CD4-positive, alpha-beta memory T cell (primary cell): Measurements from ENCODE around the gene FBL. TPM values are rescaled to one million over a fixed set of nuclear protein-coding genes. Genes with fewer than 3 reads are reported as not detected.

Experiments used
- CTCF ChIA-PET: fragments of 350-600 bp; sonication (Branson Sonifier 250); formaldehyde crosslinking; loops from one replicate; lab custom pipeline; 2021; ENCODE audit warnings: inconsistent platforms; ENCODE audit not compliant: partially characterized antibody; lab: Charles Lee
- POLR2A ChIA-PET: fragments of 350-600 bp; sonication (Branson Sonifier 250); formaldehyde crosslinking; loops from one replicate; lab custom pipeline; 2021; ENCODE audit not compliant: partially characterized antibody; lab: Charles Lee
- DNase-seq, 5 donors: peaks; one replicate each; pipeline versions ENCODE4 v3.0.0 to v3.0.0-alpha.2; 2020 to 2022; ENCODE audit warnings: mixed read lengths in 1 of 5
- H3K27ac ChIP-seq: one replicate; pipeline ENCODE4 v1.7.0; 2013; ENCODE audit warnings: low read depth, low read length
- H3K27me3 ChIP-seq: 2 replicates; pipeline ENCODE4 v1.7.0; 2013; ENCODE audit warnings: mild to moderate bottlenecking, low read length, moderate library complexity; ENCODE audit not compliant: insufficient read depth
- H3K36me3 ChIP-seq: 2 replicates; pipeline ENCODE4 v1.7.0; 2013; ENCODE audit warnings: mild to moderate bottlenecking, low read length, moderate library complexity; ENCODE audit not compliant: insufficient read depth
- H3K4me1 ChIP-seq: 2 replicates; pipeline ENCODE4 v1.7.0; 2013; ENCODE audit warnings: mild to moderate bottlenecking, low read length, moderate library complexity; ENCODE audit not compliant: insufficient read depth
- H3K4me3 ChIP-seq, 2 donors: one replicate each; pipeline ENCODE4 v1.7.0; 2013; ENCODE audit warnings: low read length in 2 of 2, mild to moderate bottlenecking in 1 of 2
- H3K9me3 ChIP-seq, 2 donors: one replicate each; pipeline ENCODE4 v1.7.0; 2013; ENCODE audit warnings: low read length in 2 of 2, control low read depth in 1 of 2; ENCODE audit not compliant: control insufficient read depth in 1 of 2
- H3K27ac Mint-ChIP-seq, 7 donors: one replicate each; pipeline ENCODE4 v1.8.0; 2020 to 2021; ENCODE audit warnings: mixed read lengths in 7 of 7, mild to moderate bottlenecking in 6 of 7, inconsistent platforms in 3 of 7, moderate library complexity in 3 of 7
- H3K27me3 Mint-ChIP-seq, 2 donors: one replicate each; pipeline ENCODE4 v1.8.0; 2020 to 2021; ENCODE audit warnings: mixed read lengths in 2 of 2
- H3K36me3 Mint-ChIP-seq, 2 donors: one replicate each; pipeline ENCODE4 v1.8.0; 2020 to 2021; ENCODE audit warnings: mixed read lengths in 2 of 2, inconsistent platforms in 1 of 2, mild to moderate bottlenecking in 1 of 2
- H3K4me1 Mint-ChIP-seq, 4 donors: one replicate each; pipeline ENCODE4 v1.8.0; 2020 to 2021; ENCODE audit warnings: mixed read lengths in 4 of 4, mild to moderate bottlenecking in 1 of 4
- H3K4me3 Mint-ChIP-seq, 8 donors: one replicate each; pipeline ENCODE4 v1.8.0; 2020 to 2021; ENCODE audit warnings: mixed read lengths in 8 of 8, mild to moderate bottlenecking in 7 of 8, moderate library complexity in 6 of 8, inconsistent platforms in 3 of 8
- H3K9me3 Mint-ChIP-seq, 8 donors: one replicate each; pipeline ENCODE4 v1.8.0; 2020 to 2021; ENCODE audit warnings: mixed read lengths in 8 of 8, mild to moderate bottlenecking in 5 of 8, inconsistent platforms in 3 of 8, moderate library complexity in 1 of 8
- intact Hi-C: fragments of 100-400 bp; cut with micrococcal nuclease; formaldehyde crosslinking; loops from one replicate; pipeline ENCODE4 v1.15.1; 2023
- polyA plus RNA-seq, 2 donors: library from polyadenylated mRNA; unstranded; fragments of 300-500 nt; fragmentation: Illumina TruSeq; gene quantifications; one replicate each; pipeline ENCODE4 v1.2.3, GENCODE V29; 2021
- total RNA-seq, 2 experiments: library from RNA; stranded (reverse); gene quantifications; one replicate each; pipeline ENCODE4 v1.2.3, GENCODE V29; 2021

FBL gene
- total and polyA plus RNA-seq, 4 experiments from 2014 or later = 173 to 295 (median 228) TPM

- Mint-ChIP-seq H3K36me3 (peaks cover 41 to 62% of the 10 kb centered on the region in 2 donors), H3K9me3 (peaks cover 0 to 2% (median 0%) of the 10 kb centered on the region in 8 donors), H3K4me3 (peak overlapping the region; percentile 69 to 89 (median 79)), H3K27me3 (no peaks in the 10 kb centered on the region), H3K27ac (peak overlapping the region; percentile 77 to 99 (median 96)), H3K4me1 (peaks cover 21 to 34% (median 28%) of the 10 kb centered on the region in 4 donors)
- intact Hi-C loops = loop anchor here (1.0 to 5.0 kb wide), 4 partner anchors 10 to 387 kb away; partner anchors contain the start of genes FBL, PSMC4 and SUPT5H
- Histone ChIP-seq H3K27me3 (no peaks in the 10 kb centered on the region), H3K9me3 (no peaks in the 10 kb centered on the region), H3K27ac (peak overlapping the region; percentile 91), H3K4me1 (peaks cover 30% of the 10 kb centered on the region), H3K4me3 (peak overlapping the region in 1 of 2 donors; percentile 98), H3K36me3 (peaks cover 46% of the 10 kb centered on the region)
- DNase-seq = no peak
- CTCF ChIA-PET = interaction anchor here (1.0 to 2.2 kb wide), 5 partner anchors 10 to 136 kb away, joined by 3 to 61 read pairs (median 16); partner anchors contain the start of genes FBL and PSMC4
- POLR2A ChIA-PET = interaction anchor here (1.0 to 3.9 kb wide), 12 partner anchors 10 to 776 kb away, joined by 3 to 96 read pairs (median 4); partner anchors contain the start of genes FBL, PLEKHG2, PSMC4 and RPS16
Measured at GRCh38 chr19:39834287-39834841, 11.8 kb downstream of the FBL start.

DNA sequence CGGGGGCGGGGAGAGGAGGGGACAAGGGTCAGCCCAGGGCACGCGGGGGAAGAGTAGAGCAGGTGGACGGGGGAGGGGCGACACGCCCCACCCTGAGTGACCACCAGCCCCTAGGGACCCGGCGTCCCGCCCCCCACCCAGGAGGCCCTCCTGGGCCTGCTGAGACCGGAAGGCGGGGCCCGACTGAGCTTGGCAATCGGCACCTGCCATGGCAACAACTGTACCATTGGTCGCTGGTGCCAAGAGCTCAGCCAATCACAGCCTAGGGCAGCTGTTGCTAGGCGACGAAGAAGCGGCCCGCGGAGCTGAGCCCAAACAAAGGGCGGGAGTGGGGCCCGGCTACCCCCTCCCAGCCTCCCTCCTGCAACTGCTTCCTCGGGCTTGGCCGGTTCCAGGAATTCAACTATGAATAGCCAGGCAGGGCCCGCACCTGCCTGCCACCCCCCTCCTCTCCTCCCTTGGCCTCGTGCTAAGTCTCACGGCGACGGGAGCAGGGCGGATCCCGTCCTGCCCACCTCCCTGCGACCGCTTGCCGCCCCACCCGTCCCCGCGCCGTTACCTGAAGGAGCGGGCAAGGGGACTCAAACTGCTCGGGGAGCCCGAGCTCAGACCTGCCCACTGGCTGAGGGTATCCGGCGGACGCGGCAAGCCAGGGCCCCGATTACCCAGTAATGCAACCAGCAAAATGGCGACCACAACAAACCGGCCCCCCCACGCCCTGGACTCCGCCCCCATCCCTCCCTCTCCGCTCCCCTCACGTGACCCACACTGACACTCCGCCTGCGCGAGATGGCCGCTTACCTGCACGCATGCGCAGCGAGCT is 12.5 kb downstream of the FBL start, which contains the start of gene DYRK1B:
TSS of gene DYRK1B (minus strand) at position 699 of the 823 bp plus-strand sequence. CDS start 2,295 bp downstream, outside the sequence.
- Histone ChIP-seq H3K4me3 (peak within 1 kb of the TSS; percentile 81 to 98), H3K9me3 (no peaks in the 10 kb centered on the region), H3K27ac (peak within 1 kb of the TSS; percentile 91), H3K27me3 (no peaks in the 10 kb centered on the region), H3K4me1 (peaks cover 30% of the 10 kb centered on the region), H3K36me3 (peaks cover 41% of the 10 kb centered on the region)
- intact Hi-C loops = loop anchor here (1.0 to 5.0 kb wide), 4 partner anchors 9 to 386 kb away; partner anchors contain the start of genes FBL, PSMC4 and SUPT5H
- Mint-ChIP-seq H3K27me3 (no peaks in the 10 kb centered on the region), H3K4me3 (peak within 1 kb of the TSS; percentile 79 to 90 (median 86)), H3K36me3 (peaks cover 42 to 63% of the 10 kb centered on the region in 2 donors), H3K9me3 (peaks cover 0 to 2% (median 0%) of the 10 kb centered on the region in 8 donors), H3K4me1 (peaks cover 24 to 39% (median 31%) of the 10 kb centered on the region in 4 donors), H3K27ac (peak within 1 kb of the TSS; percentile 77 to 99 (median 96))
- ChIA-PET POLR2A (interaction anchor here (0.5 to 3.9 kb wide), 13 partner anchors 9 to 776 kb away, joined by 3 to 96 read pairs (median 4); partner anchors contain the start of genes FBL, PLEKHG2, PSMC4 and RPS16), CTCF (interaction anchor here (1.0 to 2.2 kb wide), 5 partner anchors 9 to 137 kb away, joined by 3 to 61 read pairs (median 16); partner anchors contain the start of genes FBL and PSMC4)
- peak; percentile 96 to 98 (median 98) for DNase-seq

GRCh38 chr19:39833160-39833463 is 13.1 kb downstream of the FBL start:
- Histone ChIP-seq H3K27me3 (no peaks in the 10 kb centered on the region), H3K27ac (peak overlapping the region; percentile 91), H3K4me1 (peaks cover 36% of the 10 kb centered on the region), H3K36me3 (peaks cover 43% of the 10 kb centered on the region), H3K9me3 (no peaks in the 10 kb centered on the region), H3K4me3 (peak overlapping the region; percentile 81 to 98)
- intact Hi-C loops = loop anchor here (5.0 kb wide), 1 partner anchor 386 kb away; the partner anchor contains the start of gene SUPT5H
- peak in 1 of 5 donors; percentile 43 for DNase-seq
- Mint-ChIP-seq H3K36me3 (peaks cover 45 to 65% of the 10 kb centered on the region in 2 donors), H3K9me3 (peaks cover 0 to 2% (median 0%) of the 10 kb centered on the region in 8 donors), H3K4me3 (peak overlapping the region; percentile 76 to 90 (median 86)), H3K4me1 (peaks cover 25 to 45% (median 34%) of the 10 kb centered on the region in 4 donors), H3K27ac (peak overlapping the region; percentile 77 to 97 (median 94)), H3K27me3 (no peaks in the 10 kb centered on the region)
- ChIA-PET POLR2A (interaction anchor here (0.5 to 3.9 kb wide), 8 partner anchors 8 to 421 kb away, joined by 3 to 96 read pairs (median 14); partner anchors contain the start of genes FBL, PLEKHG2, PSMC4 and ZNF546), CTCF (interaction anchor here (1.7 to 2.2 kb wide), 4 partner anchors 9 to 137 kb away, joined by 7 to 61 read pairs (median 18); partner anchors contain the start of genes FBL and PSMC4)

- no peak for DNase-seq
- peaks cover 46 to 65% of the 10 kb centered on the region in 2 donors for H3K36me3 Mint-ChIP-seq
Measured at GRCh38 chr19:39832341-39833083, 13.7 kb downstream of the FBL start.

DNA sequence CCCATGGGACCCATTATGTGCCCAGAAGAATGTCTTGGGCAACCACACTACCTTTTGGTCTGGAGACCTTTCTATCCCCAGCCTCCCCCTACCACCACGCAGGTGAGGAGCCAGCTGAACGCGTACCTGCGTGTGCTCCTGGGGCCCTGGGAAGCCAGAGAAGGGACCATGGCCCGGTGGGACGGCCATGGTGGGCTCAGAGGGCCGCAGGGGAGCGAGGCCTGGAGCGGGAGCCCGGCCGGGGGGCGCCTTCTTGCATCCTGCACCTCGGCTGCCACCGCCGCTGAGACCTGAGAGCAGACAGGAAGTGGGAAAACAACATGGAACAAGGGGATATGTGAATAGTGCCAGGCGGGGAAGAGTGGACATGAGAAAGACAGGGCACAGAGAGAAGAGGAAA is 14.5 kb downstream of the FBL start:
- Histone ChIP-seq H3K4me1 (peaks cover 39% of the 10 kb centered on the region), H3K27ac (peak overlapping the region; percentile 91), H3K36me3 (peaks cover 32% of the 10 kb centered on the region), H3K4me3 (no peak overlapping the region), H3K27me3 (no peaks in the 10 kb centered on the region), H3K9me3 (no peaks in the 10 kb centered on the region)
- POLR2A ChIA-PET = no interaction called here
- H3K4me3 Mint-ChIP-seq = peak overlapping the region in 6 of 8 donors; percentile 76 to 90 (median 85)
- DNase-seq = no peak
- H3K36me3 Mint-ChIP-seq = peaks cover 42 to 60% of the 10 kb centered on the region in 2 donors
- no peaks in the 10 kb centered on the region for H3K27me3 Mint-ChIP-seq
- peaks cover 25 to 49% (median 34%) of the 10 kb centered on the region in 4 donors for H3K4me1 Mint-ChIP-seq
- CTCF ChIA-PET = no interaction called here
- intact Hi-C loops = loop anchor here (5.0 kb wide), 1 partner anchor 384 kb away; the partner anchor contains the start of gene SUPT5H
- H3K9me3 Mint-ChIP-seq = peaks cover 0 to 2% (median 0%) of the 10 kb centered on the region in 8 donors
- peak overlapping the region in 6 of 7 donors; percentile 60 to 96 (median 92) for H3K27ac Mint-ChIP-seq

More at GRCh38 chr19:39832341-39833083, 13.7 kb downstream of the FBL start:
- POLR2A ChIA-PET = interaction anchor here (2.1 to 3.9 kb wide), 3 partner anchors 8 to 138 kb away, joined by 21 to 96 read pairs (median 46); partner anchors contain the start of genes FBL and PSMC4
- Histone ChIP-seq H3K27ac (peak overlapping the region; percentile 91), H3K4me3 (peak overlapping the region in 1 of 2 donors; percentile 98), H3K9me3 (no peaks in the 10 kb centered on the region), H3K36me3 (peaks cover 38% of the 10 kb centered on the region), H3K27me3 (no peaks in the 10 kb centered on the region), H3K4me1 (peaks cover 39% of the 10 kb centered on the region)
- peak overlapping the region; percentile 77 to 97 (median 94) for H3K27ac Mint-ChIP-seq
- H3K9me3 Mint-ChIP-seq = peaks cover 0 to 2% (median 0%) of the 10 kb centered on the region in 8 donors
- CTCF ChIA-PET = interaction anchor here (1.8 to 2.2 kb wide), 2 partner anchors 40 to 138 kb away, joined by 16 to 20 read pairs; partner anchors contain the start of gene PSMC4
- H3K27me3 Mint-ChIP-seq = no peaks in the 10 kb centered on the region
- intact Hi-C loops = loop anchor here (5.0 kb wide), 1 partner anchor 385 kb away; the partner anchor contains the start of gene SUPT5H
- H3K4me3 Mint-ChIP-seq = peak overlapping the region; percentile 76 to 90 (median 86)
- H3K4me1 Mint-ChIP-seq = peaks cover 25 to 49% (median 34%) of the 10 kb centered on the region in 4 donors

DNA sequence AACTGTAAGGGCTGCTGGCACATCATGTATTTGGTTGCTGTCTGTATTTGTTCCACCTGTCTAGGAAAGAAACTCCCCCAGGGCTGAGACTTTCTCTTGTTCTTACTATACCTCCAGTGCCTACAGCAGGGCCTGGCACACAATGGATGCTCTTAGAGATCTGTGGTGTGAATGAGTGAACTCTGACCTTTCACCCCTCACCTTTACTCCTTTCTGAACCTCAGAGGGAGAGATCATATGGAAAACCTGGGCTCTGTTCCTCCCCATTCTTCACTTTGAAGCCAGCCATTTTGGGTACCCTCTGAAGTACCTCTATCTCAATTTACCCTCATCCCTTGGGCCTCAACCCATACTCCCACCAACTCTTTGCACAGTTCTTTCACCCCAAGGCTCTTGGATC is 15.3 kb downstream of the FBL start:
- H3K27me3 ChIP-seq = no peaks in the 10 kb centered on the region
- Mint-ChIP-seq H3K9me3 (peaks cover 0 to 2% (median 0%) of the 10 kb centered on the region in 8 donors), H3K36me3 (peaks cover 38 to 58% of the 10 kb centered on the region in 2 donors), H3K27me3 (no peaks in the 10 kb centered on the region), H3K27ac (peak overlapping the region in 6 of 7 donors; percentile 36 to 85 (median 56)), H3K4me1 (peaks cover 25 to 49% (median 34%) of the 10 kb centered on the region in 4 donors), H3K4me3 (peak overlapping the region in 2 of 8 donors; percentile 23 to 39)
- no peak overlapping the region for H3K27ac ChIP-seq
- ChIA-PET POLR2A (no interaction called here), CTCF (no interaction called here)
- peaks cover 24% of the 10 kb centered on the region for H3K36me3 ChIP-seq
- DNase-seq = no peak
- H3K4me3 ChIP-seq = no peak overlapping the region
- H3K4me1 ChIP-seq = peaks cover 39% of the 10 kb centered on the region
- intact Hi-C loops = loop anchor here (5.0 kb wide), 1 partner anchor 384 kb away; the partner anchor contains the start of gene SUPT5H
- no peaks in the 10 kb centered on the region for H3K9me3 ChIP-seq
